ENCODE data around the gene TP53TG5.

TP53TG5 gene

DNA sequence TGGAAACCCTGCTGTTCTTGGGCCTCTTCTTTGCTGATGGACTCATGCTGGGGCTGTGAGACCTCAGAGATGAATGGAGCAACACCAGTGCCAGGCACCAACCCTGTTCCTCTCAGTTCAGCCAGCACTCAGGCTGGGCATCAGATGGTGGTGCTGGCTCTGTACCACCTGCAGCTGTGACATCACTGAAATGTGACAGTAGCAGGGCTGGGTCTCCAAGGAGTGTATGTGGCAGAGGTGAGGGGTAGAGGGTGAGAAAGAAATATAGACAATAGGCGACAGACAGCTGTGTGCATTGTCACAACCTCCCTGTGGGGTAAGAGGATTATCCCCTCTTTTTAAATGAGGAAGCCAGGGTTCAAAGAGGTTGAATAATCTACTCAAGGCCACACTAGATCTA lies at the start of gene TP53TG5:
TSS of gene TP53TG5 (minus strand) at position 135 of the 400 bp plus-strand sequence. CDS start at position 46, 89 bp downstream.
- Histone ChIP-seq H3K4me1 (ENCODE audit: control insufficient read depth, insufficient read depth, low read length) (no peaks in the 10 kb centered on the region), H3K4me3 (ENCODE audit: low read depth, low read length) (no peak within 1 kb of the TSS), H3K27ac (ENCODE audit: extremely low read depth, low read depth, low read length) (no peak within 1 kb of the TSS), H3K36me3 (ENCODE audit: control insufficient read depth in 2 of 2, insufficient read depth in 1 of 2, low read length in 2 of 2) (peaks cover 0 to 4% of the 10 kb centered on the region in 2 experiments; a peak in 1 of 3 replicates), H3K9me3 (ENCODE audit: control insufficient read depth, insufficient read depth, low read depth, low read length) (no peaks in the 10 kb centered on the region)
- ChIA-PET CTCF (interaction anchor here (0.7 kb wide), 1 partner anchor 16 kb away, joined by 3 read pairs; no protein-coding TSS in a partner anchor), POLR2A (no interaction called here)
- TF ChIP-seq ZNF837 (tag by site-specific recombination; IDR thresholded peaks at IDR 0.05) = no peak
- no peak for TF ChIP-seq ZNF549 (tag by site-specific recombination; IDR thresholded peaks at IDR 0.05)
- no peak for TF ChIP-seq ZNF600 (tag by site-specific recombination; IDR thresholded peaks at IDR 0.05)
- TF ChIP-seq ZNF416 (tag by site-specific recombination; IDR thresholded peaks at IDR 0.05) = no peak
- TF ChIP-seq ZNF792 (tag by site-specific recombination; IDR thresholded peaks at IDR 0.05) = no peak
- TF ChIP-seq ZNF132 (tag by site-specific recombination; IDR thresholded peaks at IDR 0.05; ENCODE audit: borderline replicate concordance) = no peak
- no peak for TF ChIP-seq SP2 (tag by site-specific recombination; IDR thresholded peaks at IDR 0.05)
- TF ChIP-seq, protein P1, sequence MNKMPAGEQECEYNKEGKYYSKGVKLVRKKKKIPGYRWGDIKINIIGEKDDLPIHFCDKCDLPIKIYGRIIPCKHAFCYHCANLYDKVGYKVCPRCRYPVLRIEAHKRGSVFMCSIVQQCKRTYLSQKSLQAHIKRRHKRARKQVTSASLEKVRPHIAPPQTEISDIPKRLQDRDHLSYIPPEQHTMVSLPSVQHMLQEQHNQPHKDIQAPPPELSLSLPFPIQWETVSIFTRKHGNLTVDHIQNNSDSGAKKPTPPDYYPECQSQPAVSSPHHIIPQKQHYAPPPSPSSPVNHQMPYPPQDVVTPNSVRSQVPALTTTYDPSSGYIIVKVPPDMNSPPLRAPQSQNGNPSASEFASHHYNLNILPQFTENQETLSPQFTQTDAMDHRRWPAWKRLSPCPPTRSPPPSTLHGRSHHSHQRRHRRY (tag by site-specific recombination; IDR thresholded peaks at IDR 0.05) = no peak
- no peak for TF ChIP-seq ZNF37A (tag by site-specific recombination; IDR thresholded peaks at IDR 0.05)
- TF ChIP-seq IKZF3 (tag by site-specific recombination; IDR thresholded peaks at IDR 0.05) = no peak
- TF ChIP-seq, protein P2, sequence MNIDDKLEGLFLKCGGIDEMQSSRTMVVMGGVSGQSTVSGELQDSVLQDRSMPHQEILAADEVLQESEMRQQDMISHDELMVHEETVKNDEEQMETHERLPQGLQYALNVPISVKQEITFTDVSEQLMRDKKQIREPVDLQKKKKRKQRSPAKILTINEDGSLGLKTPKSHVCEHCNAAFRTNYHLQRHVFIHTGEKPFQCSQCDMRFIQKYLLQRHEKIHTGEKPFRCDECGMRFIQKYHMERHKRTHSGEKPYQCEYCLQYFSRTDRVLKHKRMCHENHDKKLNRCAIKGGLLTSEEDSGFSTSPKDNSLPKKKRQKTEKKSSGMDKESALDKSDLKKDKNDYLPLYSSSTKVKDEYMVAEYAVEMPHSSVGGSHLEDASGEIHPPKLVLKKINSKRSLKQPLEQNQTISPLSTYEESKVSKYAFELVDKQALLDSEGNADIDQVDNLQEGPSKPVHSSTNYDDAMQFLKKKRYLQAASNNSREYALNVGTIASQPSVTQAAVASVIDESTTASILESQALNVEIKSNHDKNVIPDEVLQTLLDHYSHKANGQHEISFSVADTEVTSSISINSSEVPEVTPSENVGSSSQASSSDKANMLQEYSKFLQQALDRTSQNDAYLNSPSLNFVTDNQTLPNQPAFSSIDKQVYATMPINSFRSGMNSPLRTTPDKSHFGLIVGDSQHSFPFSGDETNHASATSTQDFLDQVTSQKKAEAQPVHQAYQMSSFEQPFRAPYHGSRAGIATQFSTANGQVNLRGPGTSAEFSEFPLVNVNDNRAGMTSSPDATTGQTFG (tag by site-specific recombination; IDR thresholded peaks at IDR 0.05; ENCODE audit: borderline replicate concordance) = no peak
- TF ChIP-seq ZBTB17 (tag by site-specific recombination; IDR thresholded peaks at IDR 0.05) = no peak
- no peak for TF ChIP-seq WT1 (tag by site-specific recombination; IDR thresholded peaks at IDR 0.05)
- TF ChIP-seq, protein P3, sequence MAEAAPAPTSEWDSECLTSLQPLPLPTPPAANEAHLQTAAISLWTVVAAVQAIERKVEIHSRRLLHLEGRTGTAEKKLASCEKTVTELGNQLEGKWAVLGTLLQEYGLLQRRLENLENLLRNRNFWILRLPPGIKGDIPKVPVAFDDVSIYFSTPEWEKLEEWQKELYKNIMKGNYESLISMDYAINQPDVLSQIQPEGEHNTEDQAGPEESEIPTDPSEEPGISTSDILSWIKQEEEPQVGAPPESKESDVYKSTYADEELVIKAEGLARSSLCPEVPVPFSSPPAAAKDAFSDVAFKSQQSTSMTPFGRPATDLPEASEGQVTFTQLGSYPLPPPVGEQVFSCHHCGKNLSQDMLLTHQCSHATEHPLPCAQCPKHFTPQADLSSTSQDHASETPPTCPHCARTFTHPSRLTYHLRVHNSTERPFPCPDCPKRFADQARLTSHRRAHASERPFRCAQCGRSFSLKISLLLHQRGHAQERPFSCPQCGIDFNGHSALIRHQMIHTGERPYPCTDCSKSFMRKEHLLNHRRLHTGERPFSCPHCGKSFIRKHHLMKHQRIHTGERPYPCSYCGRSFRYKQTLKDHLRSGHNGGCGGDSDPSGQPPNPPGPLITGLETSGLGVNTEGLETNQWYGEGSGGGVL (tag by site-specific recombination; IDR thresholded peaks at IDR 0.05) = no peak
- no peak for TF ChIP-seq ZNF214 (tag by site-specific recombination; IDR thresholded peaks at IDR 0.05; ENCODE audit: borderline replicate concordance)

DNA sequence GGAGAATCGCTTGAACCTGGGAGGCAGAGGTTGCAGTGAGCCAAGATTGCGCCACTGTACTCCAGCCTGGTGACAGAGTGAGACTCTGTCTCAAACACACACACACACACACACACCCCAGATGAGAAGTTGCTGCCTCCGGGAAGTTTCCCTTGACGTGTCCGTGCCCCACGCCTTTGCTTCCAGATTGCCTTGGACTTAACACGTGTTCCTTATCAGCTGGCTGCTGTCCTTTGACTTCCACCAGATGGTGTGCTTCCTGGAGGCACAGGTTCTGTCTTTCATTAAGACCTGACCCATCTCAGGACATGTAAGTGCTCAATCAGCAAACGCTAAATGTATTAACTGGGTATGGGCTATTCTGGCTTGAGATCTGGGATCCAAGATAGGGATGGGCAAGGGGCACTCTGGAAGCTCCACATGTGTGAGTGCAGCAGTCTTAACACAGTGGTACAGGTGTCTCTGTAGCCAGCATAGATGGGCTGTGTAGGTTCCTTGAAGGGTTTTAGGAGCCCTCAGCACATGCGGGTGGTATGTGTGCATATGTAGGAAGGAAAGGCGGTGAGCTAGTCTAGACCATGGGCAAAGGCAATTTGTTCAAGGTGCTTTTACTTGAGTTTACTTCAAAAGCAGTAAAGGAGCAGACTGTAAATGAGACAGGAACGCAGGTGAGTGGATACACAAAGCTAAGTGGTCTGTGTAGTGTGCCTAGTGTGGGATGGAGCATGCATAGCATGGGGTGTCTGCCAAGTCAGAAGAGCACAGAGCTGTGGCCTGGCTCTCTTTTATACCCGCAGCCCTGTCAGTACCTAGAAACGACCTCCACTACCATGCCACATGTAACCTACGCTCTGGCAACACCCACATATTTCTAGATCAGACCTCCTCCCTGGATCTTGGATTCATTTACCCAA lies 49.4 kb upstream of the TP53TG5 start:
- POLR2A ChIA-PET = interaction anchor here (1.1 to 1.3 kb wide), 2 partner anchors 9 to 12 kb away, joined by 3 to 5 read pairs; partner anchors contain the start of gene PIGT
- no peaks in the 10 kb centered on the region for H3K4me1 ChIP-seq (ENCODE audit: control insufficient read depth, insufficient read depth, low read length)
- CTCF ChIA-PET = interaction anchor here (0.7 to 2.0 kb wide), 4 partner anchors 10 to 125 kb away, joined by 3 to 8 read pairs (median 5); partner anchors contain the start of gene SYS1
- TF ChIP-seq, protein P4, sequence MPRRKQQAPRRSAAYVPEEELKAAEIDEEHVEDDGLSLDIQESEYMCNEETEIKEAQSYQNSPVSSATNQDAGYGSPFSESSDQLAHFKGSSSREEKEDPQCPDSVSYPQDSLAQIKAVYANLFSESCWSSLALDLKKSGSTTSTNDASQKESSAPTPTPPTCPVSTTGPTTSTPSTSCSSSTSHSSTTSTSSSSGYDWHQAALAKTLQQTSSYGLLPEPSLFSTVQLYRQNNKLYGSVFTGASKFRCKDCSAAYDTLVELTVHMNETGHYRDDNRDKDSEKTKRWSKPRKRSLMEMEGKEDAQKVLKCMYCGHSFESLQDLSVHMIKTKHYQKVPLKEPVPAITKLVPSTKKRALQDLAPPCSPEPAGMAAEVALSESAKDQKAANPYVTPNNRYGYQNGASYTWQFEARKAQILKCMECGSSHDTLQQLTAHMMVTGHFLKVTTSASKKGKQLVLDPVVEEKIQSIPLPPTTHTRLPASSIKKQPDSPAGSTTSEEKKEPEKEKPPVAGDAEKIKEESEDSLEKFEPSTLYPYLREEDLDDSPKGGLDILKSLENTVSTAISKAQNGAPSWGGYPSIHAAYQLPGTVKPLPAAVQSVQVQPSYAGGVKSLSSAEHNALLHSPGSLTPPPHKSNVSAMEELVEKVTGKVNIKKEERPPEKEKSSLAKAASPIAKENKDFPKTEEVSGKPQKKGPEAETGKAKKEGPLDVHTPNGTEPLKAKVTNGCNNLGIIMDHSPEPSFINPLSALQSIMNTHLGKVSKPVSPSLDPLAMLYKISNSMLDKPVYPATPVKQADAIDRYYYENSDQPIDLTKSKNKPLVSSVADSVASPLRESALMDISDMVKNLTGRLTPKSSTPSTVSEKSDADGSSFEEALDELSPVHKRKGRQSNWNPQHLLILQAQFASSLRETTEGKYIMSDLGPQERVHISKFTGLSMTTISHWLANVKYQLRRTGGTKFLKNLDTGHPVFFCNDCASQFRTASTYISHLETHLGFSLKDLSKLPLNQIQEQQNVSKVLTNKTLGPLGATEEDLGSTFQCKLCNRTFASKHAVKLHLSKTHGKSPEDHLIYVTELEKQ (tag by site-specific recombination; IDR thresholded peaks at IDR 0.05; ENCODE audit: borderline replicate concordance) = no peak
- TF ChIP-seq, protein P5, sequence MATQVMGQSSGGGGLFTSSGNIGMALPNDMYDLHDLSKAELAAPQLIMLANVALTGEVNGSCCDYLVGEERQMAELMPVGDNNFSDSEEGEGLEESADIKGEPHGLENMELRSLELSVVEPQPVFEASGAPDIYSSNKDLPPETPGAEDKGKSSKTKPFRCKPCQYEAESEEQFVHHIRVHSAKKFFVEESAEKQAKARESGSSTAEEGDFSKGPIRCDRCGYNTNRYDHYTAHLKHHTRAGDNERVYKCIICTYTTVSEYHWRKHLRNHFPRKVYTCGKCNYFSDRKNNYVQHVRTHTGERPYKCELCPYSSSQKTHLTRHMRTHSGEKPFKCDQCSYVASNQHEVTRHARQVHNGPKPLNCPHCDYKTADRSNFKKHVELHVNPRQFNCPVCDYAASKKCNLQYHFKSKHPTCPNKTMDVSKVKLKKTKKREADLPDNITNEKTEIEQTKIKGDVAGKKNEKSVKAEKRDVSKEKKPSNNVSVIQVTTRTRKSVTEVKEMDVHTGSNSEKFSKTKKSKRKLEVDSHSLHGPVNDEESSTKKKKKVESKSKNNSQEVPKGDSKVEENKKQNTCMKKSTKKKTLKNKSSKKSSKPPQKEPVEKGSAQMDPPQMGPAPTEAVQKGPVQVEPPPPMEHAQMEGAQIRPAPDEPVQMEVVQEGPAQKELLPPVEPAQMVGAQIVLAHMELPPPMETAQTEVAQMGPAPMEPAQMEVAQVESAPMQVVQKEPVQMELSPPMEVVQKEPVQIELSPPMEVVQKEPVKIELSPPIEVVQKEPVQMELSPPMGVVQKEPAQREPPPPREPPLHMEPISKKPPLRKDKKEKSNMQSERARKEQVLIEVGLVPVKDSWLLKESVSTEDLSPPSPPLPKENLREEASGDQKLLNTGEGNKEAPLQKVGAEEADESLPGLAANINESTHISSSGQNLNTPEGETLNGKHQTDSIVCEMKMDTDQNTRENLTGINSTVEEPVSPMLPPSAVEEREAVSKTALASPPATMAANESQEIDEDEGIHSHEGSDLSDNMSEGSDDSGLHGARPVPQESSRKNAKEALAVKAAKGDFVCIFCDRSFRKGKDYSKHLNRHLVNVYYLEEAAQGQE (tag by site-specific recombination; IDR thresholded peaks at IDR 0.05) = no peak
- TF ChIP-seq KLF16 (tag by site-specific recombination; IDR thresholded peaks at IDR 0.05) = no peak
- TF ChIP-seq ZNF239 (tag by site-specific recombination; IDR thresholded peaks at IDR 0.05) = no peak
- TF ChIP-seq MZF1 (tag by site-specific recombination; IDR thresholded peaks at IDR 0.05; ENCODE audit: borderline replicate concordance) = no peak

More for the DNA sequence above, 49.4 kb upstream of the TP53TG5 start:
- no peak overlapping the region for H3K4me3 ChIP-seq (ENCODE audit: low read depth, low read length)
- H3K36me3 ChIP-seq (ENCODE audit: control insufficient read depth in 2 of 2, insufficient read depth in 1 of 2, low read length in 2 of 2) = peaks cover 5 to 39% of the 10 kb centered on the region in 2 experiments; a peak in 2 of 3 replicates
- H3K27ac ChIP-seq (ENCODE audit: extremely low read depth, low read depth, low read length) = no peak overlapping the region
- H3K9me3 ChIP-seq (ENCODE audit: control insufficient read depth, insufficient read depth, low read depth, low read length) = no peaks in the 10 kb centered on the region

Data from HEK293 (cell line).